HG02870 (cell line): Measurements from ENCODE around the gene LRRC45.

Source experiments
- ATAC-seq: cut with Tn5 transposase; IDR thresholded peaks from one replicate; pipeline ENCODE4 v1.9.1; 2021; ENCODE audit warnings: mild to moderate bottlenecking, moderate library complexity; ENCODE audit not compliant: unreplicated experiment

The LRRC45 gene

GRCh38 chr17:82080048-82080788, 57.1 kb downstream of the LRRC45 start:
- ATAC-seq = no peak
